ENCODE data around the gene FGGY.

Gene FGGY

DNA sequence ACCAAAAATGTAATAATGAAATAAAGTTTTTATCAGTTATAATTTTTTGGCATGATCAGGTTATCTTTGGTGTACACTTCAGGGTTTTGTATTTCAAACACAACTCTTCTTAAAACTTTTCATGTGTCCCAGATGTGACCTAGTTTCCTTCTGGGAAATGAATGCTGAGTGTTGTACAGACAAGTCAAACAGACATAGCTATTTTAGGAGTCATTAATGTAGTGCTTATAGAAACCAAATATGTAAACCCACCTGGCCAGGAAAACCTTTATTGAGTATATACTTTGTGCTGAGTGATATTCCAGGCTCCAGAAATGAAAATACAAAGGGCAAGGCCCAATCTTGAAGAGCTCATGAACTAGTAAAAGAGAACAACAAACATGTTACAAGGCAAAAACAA lies 491.9 kb downstream of the FGGY start:
- no peaks in the 10 kb centered on the region for H3F3A ChIP-seq (ENCODE audit: insufficient read depth)
- no peaks in the 10 kb centered on the region for H3K36me3 ChIP-seq (ENCODE audit: low read length)
- no peak overlapping the region for H3K9ac ChIP-seq (ENCODE audit: low read length)
- H3K27ac ChIP-seq (ENCODE audit: low read depth, low read length), result no peak overlapping the region
- no peak overlapping the region for H3K4me3 ChIP-seq (ENCODE audit: insufficient read depth, low read length, poor library complexity, severe bottlenecking)
- no peaks in the 10 kb centered on the region for H4K20me1 ChIP-seq (ENCODE audit: low read depth, low read length)
- no peaks in the 10 kb centered on the region for H3K27me3 ChIP-seq (ENCODE audit: low read length)
- no peak for TF ChIP-seq EZH2phosphoT487 (conservative IDR thresholded peaks at IDR 0.05; ENCODE audit: low read length)
- TF ChIP-seq, protein P1, sequence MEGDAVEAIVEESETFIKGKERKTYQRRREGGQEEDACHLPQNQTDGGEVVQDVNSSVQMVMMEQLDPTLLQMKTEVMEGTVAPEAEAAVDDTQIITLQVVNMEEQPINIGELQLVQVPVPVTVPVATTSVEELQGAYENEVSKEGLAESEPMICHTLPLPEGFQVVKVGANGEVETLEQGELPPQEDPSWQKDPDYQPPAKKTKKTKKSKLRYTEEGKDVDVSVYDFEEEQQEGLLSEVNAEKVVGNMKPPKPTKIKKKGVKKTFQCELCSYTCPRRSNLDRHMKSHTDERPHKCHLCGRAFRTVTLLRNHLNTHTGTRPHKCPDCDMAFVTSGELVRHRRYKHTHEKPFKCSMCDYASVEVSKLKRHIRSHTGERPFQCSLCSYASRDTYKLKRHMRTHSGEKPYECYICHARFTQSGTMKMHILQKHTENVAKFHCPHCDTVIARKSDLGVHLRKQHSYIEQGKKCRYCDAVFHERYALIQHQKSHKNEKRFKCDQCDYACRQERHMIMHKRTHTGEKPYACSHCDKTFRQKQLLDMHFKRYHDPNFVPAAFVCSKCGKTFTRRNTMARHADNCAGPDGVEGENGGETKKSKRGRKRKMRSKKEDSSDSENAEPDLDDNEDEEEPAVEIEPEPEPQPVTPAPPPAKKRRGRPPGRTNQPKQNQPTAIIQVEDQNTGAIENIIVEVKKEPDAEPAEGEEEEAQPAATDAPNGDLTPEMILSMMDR (IDR thresholded peaks at IDR 0.05; ENCODE audit: insufficient read depth, low read length, poor library complexity, severe bottlenecking), result no peak
- no peak overlapping the region for H3K4me2 ChIP-seq (ENCODE audit: low read depth, low read length, poor library complexity, severe bottlenecking)
- no peaks in the 10 kb centered on the region for H3K9me3 ChIP-seq (ENCODE audit: insufficient read depth, low read length)
- no peaks in the 10 kb centered on the region for H3K79me2 ChIP-seq (ENCODE audit: insufficient read depth, low read length)
- no peak overlapping the region for H2AFZ ChIP-seq (ENCODE audit: low read depth, low read length, severe bottlenecking)
- H3K9me2 ChIP-seq (replicated peaks; ENCODE audit: insufficient read depth, low read length), result no peaks in the 10 kb centered on the region

DNA sequence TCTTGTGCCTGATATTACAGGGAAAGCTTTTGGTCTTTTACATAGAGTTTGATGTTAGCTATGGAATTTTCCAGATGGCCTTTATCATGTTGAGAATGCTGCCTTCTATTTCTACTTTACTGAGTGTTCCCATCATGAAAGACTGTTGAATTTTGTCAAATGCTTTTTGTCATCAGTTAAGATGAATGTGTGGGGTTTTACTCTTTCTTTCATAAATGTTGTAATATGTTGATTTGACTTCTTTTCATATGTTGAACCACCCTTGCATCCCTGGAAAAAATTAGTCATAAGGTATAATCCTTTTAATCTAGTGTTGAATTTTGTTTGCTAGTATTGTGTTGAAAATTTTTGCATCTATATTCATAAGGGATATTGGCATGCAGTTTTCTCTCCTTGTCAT lies 501.7 kb downstream of the FGGY start:
- Histone ChIP-seq H3F3A (ENCODE audit: insufficient read depth) (no peaks in the 10 kb centered on the region), H3K36me3 (ENCODE audit: low read length) (no peaks in the 10 kb centered on the region), H2AFZ (ENCODE audit: low read depth, low read length, severe bottlenecking) (no peak overlapping the region), H3K4me2 (ENCODE audit: low read depth, low read length, poor library complexity, severe bottlenecking) (no peak overlapping the region), H3K27ac (ENCODE audit: low read depth, low read length) (no peak overlapping the region), H3K4me3 (ENCODE audit: insufficient read depth, low read length, poor library complexity, severe bottlenecking) (no peak overlapping the region), H3K27me3 (ENCODE audit: low read length) (no peaks in the 10 kb centered on the region), H3K79me2 (ENCODE audit: insufficient read depth, low read length) (no peaks in the 10 kb centered on the region), H3K9me3 (ENCODE audit: insufficient read depth, low read length) (no peaks in the 10 kb centered on the region), H3K9me2 (replicated peaks; ENCODE audit: insufficient read depth, low read length) (no peaks in the 10 kb centered on the region), H3K9ac (ENCODE audit: low read length) (no peak overlapping the region), H4K20me1 (ENCODE audit: low read depth, low read length) (no peaks in the 10 kb centered on the region)
- TF ChIP-seq EZH2phosphoT487 (conservative IDR thresholded peaks at IDR 0.05; ENCODE audit: low read length), result no peak
- TF ChIP-seq, protein P1 (IDR thresholded peaks at IDR 0.05; ENCODE audit: insufficient read depth, low read length, poor library complexity, severe bottlenecking), result no peak

DNA sequence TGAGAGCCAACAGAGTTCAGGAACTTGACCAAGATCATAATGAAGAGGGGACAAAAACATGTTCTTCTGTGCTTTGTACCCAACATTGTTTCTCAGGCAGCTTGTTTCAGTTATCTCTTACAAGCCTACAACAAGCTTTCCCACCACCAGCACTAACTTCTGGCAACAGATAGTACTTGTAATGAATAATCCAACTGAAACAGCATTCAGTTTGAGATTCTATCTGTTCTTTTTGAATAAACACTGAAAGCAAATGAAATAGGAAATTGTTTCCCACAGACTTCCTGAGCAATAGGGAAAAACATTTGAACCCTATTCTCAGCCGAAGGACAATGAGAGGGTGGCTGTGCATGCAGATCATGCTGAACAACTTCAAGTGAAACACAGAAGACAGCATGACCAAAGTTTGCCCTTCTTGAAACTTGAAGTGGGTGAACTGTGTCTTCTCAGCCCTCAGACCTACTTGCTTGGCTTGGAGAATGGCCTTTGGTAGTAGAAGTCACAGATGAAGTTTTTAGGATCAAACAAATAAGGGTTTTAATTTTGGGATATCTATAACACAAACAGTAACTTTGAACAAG lies 506.7 kb downstream of the FGGY start:
- Histone ChIP-seq H3K27ac (ENCODE audit: low read depth, low read length) (no peak overlapping the region), H3F3A (ENCODE audit: insufficient read depth) (no peaks in the 10 kb centered on the region), H3K36me3 (ENCODE audit: low read length) (no peaks in the 10 kb centered on the region), H3K27me3 (ENCODE audit: low read length) (no peaks in the 10 kb centered on the region), H3K9me3 (ENCODE audit: insufficient read depth, low read length) (no peaks in the 10 kb centered on the region), H3K79me2 (ENCODE audit: insufficient read depth, low read length) (no peaks in the 10 kb centered on the region), H2AFZ (ENCODE audit: low read depth, low read length, severe bottlenecking) (no peak overlapping the region), H3K9me2 (replicated peaks; ENCODE audit: insufficient read depth, low read length) (no peaks in the 10 kb centered on the region), H3K4me3 (ENCODE audit: insufficient read depth, low read length, poor library complexity, severe bottlenecking) (no peak overlapping the region), H4K20me1 (ENCODE audit: low read depth, low read length) (no peaks in the 10 kb centered on the region), H3K4me2 (ENCODE audit: low read depth, low read length, poor library complexity, severe bottlenecking) (no peak overlapping the region), H3K9ac (ENCODE audit: low read length) (no peak overlapping the region)
- TF ChIP-seq, protein P1 (IDR thresholded peaks at IDR 0.05; ENCODE audit: insufficient read depth, low read length, poor library complexity, severe bottlenecking), result no peak
- no peak for TF ChIP-seq EZH2phosphoT487 (conservative IDR thresholded peaks at IDR 0.05; ENCODE audit: low read length)
